ENCODE data around the gene ARHGEF4. TPM values are rescaled to one million over a fixed set of nuclear protein-coding genes. Genes with fewer than 3 reads are reported as not detected.

Gene ARHGEF4
- total and polyA plus RNA-seq, 2 donors: 2.9 to 6.5 TPM

- H3K27me3 ChIP-seq (ENCODE audit: control insufficient read depth in 2 of 2, insufficient read depth in 1 of 2, low read length in 1 of 2): peaks cover 0 to 6% of the 10 kb centered on the region in 2 donors
- WGBS: 94% methylated on average over 10 of the region's 10 CpGs
- H3K36me3 ChIP-seq (ENCODE audit: control insufficient read depth in 2 of 2, insufficient read depth in 2 of 2, low read length in 1 of 2): no peaks in the 10 kb centered on the region
- H3K4me3 ChIP-seq (ENCODE audit: low read length in 2 of 2): no peak overlapping the region
- H3K9me3 ChIP-seq (ENCODE audit: control insufficient read depth in 2 of 2, insufficient read depth in 1 of 2, low read length in 1 of 2): no peaks in the 10 kb centered on the region
- no peak for DNase-seq (ENCODE audit: low read depth in 6 of 9, low spot score in 9 of 9)
- H3K4me1 ChIP-seq (ENCODE audit: control insufficient read depth in 2 of 2, insufficient read depth in 2 of 2, low read length in 2 of 2): no peaks in the 10 kb centered on the region
- H3K27ac ChIP-seq (ENCODE audit: low read depth in 1 of 2, low read length in 1 of 2): no peak overlapping the region
These were observed 12.7 kb upstream of the ARHGEF4 start for GRCh38 chr2:130823886-130824491.

GRCh38 chr2:130824492-130825061, 12.1 kb upstream of the ARHGEF4 start:
- Histone ChIP-seq H3K4me3 (ENCODE audit: low read length in 2 of 2) (no peak overlapping the region), H3K27ac (ENCODE audit: low read depth in 1 of 2, low read length in 1 of 2) (no peak overlapping the region), H3K4me1 (ENCODE audit: control insufficient read depth in 2 of 2, insufficient read depth in 2 of 2, low read length in 2 of 2) (no peaks in the 10 kb centered on the region), H3K36me3 (ENCODE audit: control insufficient read depth in 2 of 2, insufficient read depth in 2 of 2, low read length in 1 of 2) (no peaks in the 10 kb centered on the region), H3K9me3 (ENCODE audit: control insufficient read depth in 2 of 2, insufficient read depth in 1 of 2, low read length in 1 of 2) (no peaks in the 10 kb centered on the region), H3K27me3 (ENCODE audit: control insufficient read depth in 2 of 2, insufficient read depth in 1 of 2, low read length in 1 of 2) (peaks cover 0 to 4% of the 10 kb centered on the region in 2 donors)
- 70% methylated on average over 8 of the region's 8 CpGs for WGBS
- DNase-seq (ENCODE audit: low read depth in 6 of 9, low spot score in 9 of 9): peak in 6 of 9 donors; percentile 8 to 54 (median 11)

- no peak overlapping the region for H3K27ac ChIP-seq (ENCODE audit: low read depth in 1 of 2, low read length in 1 of 2)
- 89% methylated on average over 16 of the region's 16 CpGs for WGBS
- no peak overlapping the region for H3K4me3 ChIP-seq (ENCODE audit: low read length in 2 of 2)
- no peaks in the 10 kb centered on the region for H3K36me3 ChIP-seq (ENCODE audit: control insufficient read depth in 2 of 2, insufficient read depth in 2 of 2, low read length in 1 of 2)
- DNase-seq (ENCODE audit: low read depth in 6 of 9, low spot score in 9 of 9): no peak
- no peaks in the 10 kb centered on the region for H3K9me3 ChIP-seq (ENCODE audit: control insufficient read depth in 2 of 2, insufficient read depth in 1 of 2, low read length in 1 of 2)
- peaks cover 0 to 2% of the 10 kb centered on the region in 2 donors for H3K27me3 ChIP-seq (ENCODE audit: control insufficient read depth in 2 of 2, insufficient read depth in 1 of 2, low read length in 1 of 2)
- no peaks in the 10 kb centered on the region for H3K4me1 ChIP-seq (ENCODE audit: control insufficient read depth in 2 of 2, insufficient read depth in 2 of 2, low read length in 2 of 2)
These were observed 11.3 kb upstream of the ARHGEF4 start for GRCh38 chr2:130825231-130825965.

- 91% methylated on average over 13 of the region's 13 CpGs for WGBS
- no peak for DNase-seq (ENCODE audit: low read depth in 6 of 9, low spot score in 9 of 9)
- no peaks in the 10 kb centered on the region for H3K36me3 ChIP-seq (ENCODE audit: control insufficient read depth in 2 of 2, insufficient read depth in 2 of 2, low read length in 1 of 2)
- H3K9me3 ChIP-seq (ENCODE audit: control insufficient read depth in 2 of 2, insufficient read depth in 1 of 2, low read length in 1 of 2): no peaks in the 10 kb centered on the region
- no peak overlapping the region for H3K4me3 ChIP-seq (ENCODE audit: low read length in 2 of 2)
- no peak overlapping the region for H3K27ac ChIP-seq (ENCODE audit: low read depth in 1 of 2, low read length in 1 of 2)
- H3K4me1 ChIP-seq (ENCODE audit: control insufficient read depth in 2 of 2, insufficient read depth in 2 of 2, low read length in 2 of 2): no peaks in the 10 kb centered on the region
- no peaks in the 10 kb centered on the region for H3K27me3 ChIP-seq (ENCODE audit: control insufficient read depth in 2 of 2, insufficient read depth in 1 of 2, low read length in 1 of 2)
These were observed 10.8 kb upstream of the ARHGEF4 start for GRCh38 chr2:130825966-130826253.

GRCh38 chr2:130826419-130826818, 10.3 kb upstream of the ARHGEF4 start:
- DNase-seq (ENCODE audit: low read depth in 6 of 9, low spot score in 9 of 9): no peak
- Histone ChIP-seq H3K27me3 (ENCODE audit: control insufficient read depth in 2 of 2, insufficient read depth in 1 of 2, low read length in 1 of 2) (no peaks in the 10 kb centered on the region), H3K4me3 (ENCODE audit: low read length in 2 of 2) (no peak overlapping the region), H3K36me3 (ENCODE audit: control insufficient read depth in 2 of 2, insufficient read depth in 2 of 2, low read length in 1 of 2) (no peaks in the 10 kb centered on the region), H3K27ac (ENCODE audit: low read depth in 1 of 2, low read length in 1 of 2) (no peak overlapping the region), H3K9me3 (ENCODE audit: control insufficient read depth in 2 of 2, insufficient read depth in 1 of 2, low read length in 1 of 2) (no peaks in the 10 kb centered on the region), H3K4me1 (ENCODE audit: control insufficient read depth in 2 of 2, insufficient read depth in 2 of 2, low read length in 2 of 2) (no peaks in the 10 kb centered on the region)
- 88% methylated on average over 12 of the region's 12 CpGs for WGBS

GRCh38 chr2:130826821-130827501, 9.8 kb upstream of the ARHGEF4 start:
- H3K27me3 ChIP-seq (ENCODE audit: control insufficient read depth in 2 of 2, insufficient read depth in 1 of 2, low read length in 1 of 2): no peaks in the 10 kb centered on the region
- H3K36me3 ChIP-seq (ENCODE audit: control insufficient read depth in 2 of 2, insufficient read depth in 2 of 2, low read length in 1 of 2): no peaks in the 10 kb centered on the region
- no peak overlapping the region for H3K27ac ChIP-seq (ENCODE audit: low read depth in 1 of 2, low read length in 1 of 2)
- no peak for DNase-seq (ENCODE audit: low read depth in 6 of 9, low spot score in 9 of 9)
- WGBS: 80% methylated on average over 7 of the region's 7 CpGs
- no peaks in the 10 kb centered on the region for H3K9me3 ChIP-seq (ENCODE audit: control insufficient read depth in 2 of 2, insufficient read depth in 1 of 2, low read length in 1 of 2)
- H3K4me1 ChIP-seq (ENCODE audit: control insufficient read depth in 2 of 2, insufficient read depth in 2 of 2, low read length in 2 of 2): no peaks in the 10 kb centered on the region
- H3K4me3 ChIP-seq (ENCODE audit: low read length in 2 of 2): no peak overlapping the region

- no peaks in the 10 kb centered on the region for H3K4me1 ChIP-seq (ENCODE audit: control insufficient read depth in 2 of 2, insufficient read depth in 2 of 2, low read length in 2 of 2)
- WGBS: 86% methylated on average over 15 of the region's 15 CpGs
These were observed 9.0 kb upstream of the ARHGEF4 start for GRCh38 chr2:130827502-130828251.

GRCh38 chr2:130828461-130828860, 8.3 kb upstream of the ARHGEF4 start:
- DNase-seq (ENCODE audit: low read depth in 6 of 9, low spot score in 9 of 9): no peak
- no peaks in the 10 kb centered on the region for H3K9me3 ChIP-seq (ENCODE audit: control insufficient read depth in 2 of 2, insufficient read depth in 1 of 2, low read length in 1 of 2)
- no peaks in the 10 kb centered on the region for H3K36me3 ChIP-seq (ENCODE audit: control insufficient read depth in 2 of 2, insufficient read depth in 2 of 2, low read length in 1 of 2)
- WGBS: 91% methylated on average over 5 of the region's 5 CpGs
- H3K4me3 ChIP-seq (ENCODE audit: low read length in 2 of 2): no peak overlapping the region
- no peaks in the 10 kb centered on the region for H3K4me1 ChIP-seq (ENCODE audit: control insufficient read depth in 2 of 2, insufficient read depth in 2 of 2, low read length in 2 of 2)
- H3K27ac ChIP-seq (ENCODE audit: low read depth in 1 of 2, low read length in 1 of 2): no peak overlapping the region
- no peaks in the 10 kb centered on the region for H3K27me3 ChIP-seq (ENCODE audit: control insufficient read depth in 2 of 2, insufficient read depth in 1 of 2, low read length in 1 of 2)

More at GRCh38 chr2:130827502-130828251, 9.0 kb upstream of the ARHGEF4 start:
- no peak overlapping the region for H3K4me3 ChIP-seq (ENCODE audit: low read length in 2 of 2)
- H3K27me3 ChIP-seq (ENCODE audit: control insufficient read depth in 2 of 2, insufficient read depth in 1 of 2, low read length in 1 of 2): no peaks in the 10 kb centered on the region
- H3K9me3 ChIP-seq (ENCODE audit: control insufficient read depth in 2 of 2, insufficient read depth in 1 of 2, low read length in 1 of 2): no peaks in the 10 kb centered on the region
- H3K36me3 ChIP-seq (ENCODE audit: control insufficient read depth in 2 of 2, insufficient read depth in 2 of 2, low read length in 1 of 2): no peaks in the 10 kb centered on the region
- DNase-seq (ENCODE audit: low read depth in 6 of 9, low spot score in 9 of 9): no peak
- no peak overlapping the region for H3K27ac ChIP-seq (ENCODE audit: low read depth in 1 of 2, low read length in 1 of 2)

Measured in thymus (tissue), 11 donors.